Inflammatory macrophage (primary cell): ENCODE data around the gene BLID.

ENCODE experiments used
- DNase-seq, 2 donors: peaks; one replicate each; pipeline ENCODE4 v3.0.0-alpha.2; 2020 to 2022
- total RNA-seq, 18 experiments: gene quantifications; one replicate each; lab custom pipeline; 2026; ENCODE audit warnings: mixed read lengths in 6 of 18, inconsistent platforms in 2 of 18; lab: John Stamatoyannopoulos, UW

BLID gene, protein sequence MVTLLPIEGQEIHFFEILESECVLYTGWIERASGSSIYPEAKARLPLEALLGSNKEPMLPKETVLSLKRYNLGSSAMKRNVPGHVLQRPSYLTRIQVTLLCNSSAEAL
- total RNA-seq: 0 to 0.07 (median 0) reads per million in 18 experiments

- DNase-seq: peak in 1 of 2 donors; percentile 15
These were observed at the start of gene BLID for GRCh38 chr11:122115524-122116379. Gene BLID, minus strand, starts transcription at chr11:122116215. Its CDS starts 293 bp downstream, at chr11:122115922.

GRCh38 chr11:122163053-122163819, 47.2 kb upstream of the BLID start:
- DNase-seq: no peak

DNA sequence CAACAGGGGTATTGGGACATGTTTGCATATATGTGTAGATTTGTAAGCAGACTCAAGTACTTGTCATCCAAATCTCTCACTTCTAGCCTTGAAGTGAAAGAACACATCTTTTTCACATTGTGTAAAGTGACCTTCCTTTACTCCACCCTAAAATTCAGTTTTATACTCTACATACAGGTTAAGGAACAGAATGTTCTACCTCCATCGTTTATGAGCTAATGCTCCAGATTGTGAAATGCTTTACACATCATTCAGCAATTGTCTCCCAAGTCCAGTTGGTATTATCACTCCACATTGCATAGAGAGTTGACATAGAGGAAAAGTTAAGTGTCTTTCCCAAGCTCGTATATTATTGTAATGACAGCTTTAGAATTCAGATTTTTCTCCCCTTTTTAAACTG, 46.1 kb upstream of the BLID start:
- DNase-seq: no peak

GRCh38 chr11:122160841-122161590, 45.0 kb upstream of the BLID start:
- no peak for DNase-seq

DNA sequence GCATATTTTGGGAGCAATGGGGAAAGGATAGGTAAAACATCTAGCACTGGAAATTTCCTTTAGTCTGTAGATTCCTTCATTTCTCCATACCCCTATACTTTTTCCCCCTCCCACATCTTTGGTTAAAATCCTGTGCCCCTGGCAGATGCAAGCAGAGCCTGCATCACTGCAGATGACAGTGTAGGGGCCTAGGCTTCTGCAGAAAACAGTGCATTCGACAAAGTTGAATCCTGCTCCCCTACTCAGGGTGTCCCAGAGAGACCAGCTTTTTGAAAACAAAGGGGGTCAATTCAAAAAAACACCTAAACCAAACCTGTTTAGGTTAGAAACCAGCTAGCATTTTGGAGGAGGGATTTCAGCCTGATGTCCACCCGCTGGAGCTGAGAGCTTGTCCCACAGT, 43.8 kb upstream of the BLID start:
- DNase-seq: no peak

GRCh38 chr11:122159173-122159721, 43.2 kb upstream of the BLID start:
- no peak for DNase-seq

DNA sequence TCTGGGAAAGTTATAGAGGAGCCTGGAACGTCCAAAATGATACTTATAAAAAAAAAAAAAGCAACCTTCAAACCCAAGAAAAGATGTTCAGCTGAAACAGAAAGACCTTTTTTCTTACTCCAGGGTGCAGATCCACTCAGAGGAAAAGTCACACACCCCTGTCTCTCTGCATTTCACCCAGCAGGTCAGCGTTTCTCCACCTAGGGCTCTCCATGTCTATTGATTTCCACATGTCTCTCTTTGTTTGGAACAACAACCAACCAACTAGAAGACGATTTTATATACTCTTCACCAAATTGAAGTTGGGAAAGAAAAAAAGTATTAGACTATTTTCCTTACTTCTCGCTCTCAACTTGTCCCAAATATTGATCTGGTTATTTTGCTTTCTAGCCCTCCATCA, 42.2 kb upstream of the BLID start:
- no peak for DNase-seq

GRCh38 chr11:122157653-122158161, 41.7 kb upstream of the BLID start:
- DNase-seq: no peak

DNA sequence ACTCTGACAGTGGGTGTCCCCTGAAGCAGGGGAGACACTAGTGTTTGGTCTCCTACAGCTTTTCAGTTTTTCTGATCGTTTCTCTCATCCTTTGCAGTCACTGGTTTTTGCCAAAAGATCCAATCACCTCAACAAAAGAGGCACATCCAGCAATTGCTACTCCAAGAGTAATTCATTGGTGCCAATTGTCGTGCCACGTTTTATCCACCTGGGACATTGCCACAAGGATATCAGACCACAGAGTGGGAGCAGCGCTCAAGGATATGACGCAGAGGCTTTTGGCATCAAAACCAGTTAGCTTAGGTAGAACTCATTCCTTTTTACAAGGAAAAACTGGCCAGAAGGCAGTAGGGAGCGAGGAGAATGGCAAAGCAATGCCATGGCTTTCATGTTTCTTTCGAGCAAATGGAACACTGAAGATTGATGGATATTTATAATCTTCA, 40.9 kb upstream of the BLID start:
- no peak for DNase-seq

DNA sequence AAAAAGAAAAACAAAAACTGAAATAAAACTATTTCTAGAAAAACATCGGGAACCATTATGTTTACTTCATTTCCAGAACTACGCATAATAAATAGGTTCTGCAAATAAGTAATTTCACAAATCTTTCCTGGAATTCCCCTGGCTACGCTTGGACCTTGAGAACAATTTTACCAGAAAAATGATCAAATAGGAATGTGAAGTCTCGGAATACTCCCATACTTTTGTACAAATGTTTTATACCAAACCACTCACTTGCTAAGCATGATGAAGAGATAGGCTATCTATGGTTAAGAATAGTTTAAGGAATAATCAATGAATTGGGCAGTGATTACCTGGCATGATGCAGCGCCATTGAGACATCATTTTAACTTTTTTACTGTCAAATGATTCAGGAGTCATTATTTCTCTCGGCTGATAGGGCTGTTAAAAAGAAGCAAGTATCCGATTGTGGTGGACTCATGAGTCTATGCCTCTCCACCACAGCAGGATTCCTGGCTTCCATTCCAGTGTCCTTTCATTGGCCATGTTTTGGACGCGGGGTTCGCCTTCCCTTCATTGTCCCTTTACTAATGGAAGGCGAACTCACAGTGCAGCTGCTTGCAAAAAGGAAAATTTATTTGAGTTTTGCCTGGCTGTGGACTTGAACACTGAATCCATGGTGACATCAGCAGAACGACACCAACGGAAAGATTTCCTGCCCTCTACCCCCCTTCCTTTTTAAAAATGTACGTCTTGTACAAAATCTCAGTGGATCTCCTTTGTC, 39.9 kb upstream of the BLID start:
- DNase-seq: no peak

GRCh38 chr11:122154994-122155393, 39.0 kb upstream of the BLID start:
- no peak for DNase-seq

DNA sequence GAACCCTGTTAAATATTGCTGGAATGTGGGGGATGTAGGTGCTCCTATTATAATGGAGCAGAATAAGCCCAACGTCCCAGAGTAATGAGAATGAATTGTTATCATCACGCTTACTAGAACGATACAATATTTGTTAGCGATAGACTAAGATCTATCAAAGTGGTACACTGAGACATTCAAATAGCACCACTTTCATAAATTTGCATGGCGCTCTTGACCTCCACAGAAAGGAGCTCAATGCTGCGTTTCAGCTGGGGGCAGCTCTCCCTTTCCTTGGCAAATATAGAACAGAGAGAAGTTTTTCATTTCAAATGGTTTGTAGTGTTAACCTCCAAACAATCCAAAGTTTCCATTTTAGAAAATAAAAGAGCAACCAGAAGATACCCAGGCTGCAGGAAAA, 38.2 kb upstream of the BLID start:
- DNase-seq: no peak

DNA sequence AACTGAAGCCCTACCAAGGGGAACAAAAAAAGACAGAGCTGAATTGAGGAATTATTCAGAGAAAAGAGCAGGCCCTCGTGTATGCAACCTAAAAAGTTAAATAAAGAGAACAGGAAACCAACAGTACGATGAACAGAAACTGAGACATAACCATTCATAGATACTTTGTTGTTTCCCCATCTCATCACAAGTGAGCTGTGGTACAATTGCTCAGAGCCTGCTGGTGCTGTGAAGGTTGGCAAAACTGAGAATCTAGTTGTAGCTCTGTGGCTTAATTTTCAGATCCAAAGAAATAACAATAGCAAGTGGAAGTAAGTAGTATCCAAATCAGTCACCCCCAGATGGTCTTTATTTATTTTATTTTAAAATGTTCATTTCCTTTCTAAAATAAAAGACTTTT, 37.7 kb upstream of the BLID start:
- no peak for DNase-seq

GRCh38 chr11:122150216-122151124, 34.5 kb upstream of the BLID start:
- DNase-seq: no peak

GRCh38 chr11:122149202-122149601, 33.2 kb upstream of the BLID start:
- DNase-seq: no peak

DNA sequence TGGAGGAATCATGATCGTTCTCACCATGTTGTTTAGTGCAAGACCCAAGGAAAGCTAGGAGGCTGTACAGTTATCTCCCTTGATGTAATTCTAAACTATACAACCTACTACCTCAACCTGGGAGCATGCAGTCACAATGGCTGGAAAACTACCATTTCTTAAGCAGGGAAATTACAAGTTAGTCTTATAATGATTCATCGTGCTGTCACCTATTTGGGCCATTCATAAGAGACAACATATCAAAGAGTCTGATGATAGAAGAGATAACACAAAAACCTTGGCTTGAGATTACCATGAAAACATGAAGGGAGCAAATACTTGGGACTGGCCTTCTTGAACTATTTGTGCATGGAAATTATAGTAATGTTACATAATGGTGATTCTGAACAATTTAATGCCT, 30.5 kb upstream of the BLID start:
- DNase-seq: no peak

DNA sequence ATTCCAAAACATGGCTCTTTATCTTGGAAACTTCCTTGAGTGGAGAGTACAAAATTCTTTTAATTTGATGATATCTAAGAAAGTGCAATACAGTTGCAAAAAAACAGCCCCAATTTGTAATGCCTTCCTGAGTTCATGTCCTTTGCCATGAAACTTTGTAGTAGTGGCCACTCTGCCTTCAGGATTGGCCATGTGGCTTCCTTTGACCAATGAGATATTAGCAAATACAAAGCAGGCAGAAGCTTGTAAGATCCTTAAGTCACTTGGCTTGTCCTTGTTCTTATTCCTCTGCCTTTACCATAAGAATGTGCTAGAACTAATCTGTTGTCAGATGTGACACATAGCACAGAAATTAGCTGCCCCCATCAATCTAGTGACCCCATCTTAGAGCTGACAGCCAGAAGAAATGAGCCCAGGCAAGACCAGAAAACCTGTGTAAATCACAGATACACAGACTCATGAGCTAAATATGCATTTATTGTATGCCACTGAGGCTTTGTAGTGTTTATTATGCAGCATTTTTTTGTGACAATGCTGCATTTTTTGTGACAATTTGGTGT, 29.8 kb upstream of the BLID start:
- no peak for DNase-seq

- DNase-seq: no peak
These were observed 28.7 kb upstream of the BLID start for GRCh38 chr11:122144752-122145151.

- DNase-seq: no peak
These were observed 25.7 kb upstream of the BLID start for GRCh38 chr11:122141725-122142124.

DNA sequence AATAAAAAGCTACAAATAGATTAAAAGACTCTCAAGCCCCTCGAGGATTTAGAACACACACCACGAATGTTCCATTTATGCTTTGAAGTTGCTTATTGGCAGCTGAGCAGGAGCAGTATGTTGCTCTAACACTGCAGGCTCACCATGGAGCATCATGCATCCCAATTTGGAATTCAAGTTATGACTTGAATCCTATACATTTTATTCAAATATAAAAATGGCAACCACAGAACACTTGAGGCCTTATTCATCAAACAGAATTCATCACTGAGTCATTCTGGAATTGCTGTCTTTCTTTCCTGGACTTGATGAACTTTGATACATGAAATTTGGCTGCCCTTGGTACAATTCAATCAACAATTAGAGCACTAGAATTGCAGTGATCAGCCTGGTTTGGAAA, 24.5 kb upstream of the BLID start:
- DNase-seq: no peak
